ENCODE measurements around the gene TCP11L1. TPM values are rescaled to one million over a fixed set of nuclear protein-coding genes. Genes with fewer than 3 reads are reported as not detected.

TCP11L1 gene
- total and polyA plus RNA-seq, 7 donors, result 4.2 to 70.3 (median 38.7) TPM

DNA sequence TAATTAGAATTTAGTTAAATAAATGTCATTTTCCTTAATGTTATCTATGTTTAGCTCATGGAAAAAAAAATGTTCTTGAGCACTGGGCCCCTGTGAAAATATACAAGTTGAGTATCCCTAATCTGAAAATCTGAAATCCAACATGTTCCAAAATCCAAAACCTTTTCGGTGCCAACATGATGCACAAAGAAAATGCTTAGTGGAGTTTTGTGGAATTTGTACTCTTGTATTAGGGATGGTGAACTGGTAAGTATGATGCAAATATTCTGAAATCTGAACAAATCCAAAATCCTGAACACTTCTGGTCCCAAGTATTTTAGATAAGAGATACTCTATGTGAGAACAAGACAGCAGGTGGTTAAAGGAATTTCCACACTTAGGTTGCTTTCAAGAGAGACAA lies 44.5 kb downstream of the TCP11L1 start:
- Histone ChIP-seq H3K27me3 (no peaks in the 10 kb centered on the region), H3K4me3 (no peak overlapping the region), H3K4me1 (no peaks in the 10 kb centered on the region), H3K9me3 (no peaks in the 10 kb centered on the region), H3K36me3 (peaks cover 0 to 79% (median 8%) of the 10 kb centered on the region in 4 donors), H3K27ac (no peak overlapping the region)
- intact Hi-C loops (cut with DNase I), result no loop called here
- TF ChIP-seq EP300 (IDR thresholded peaks at IDR 0.05) (no peak), POLR2A (IDR thresholded peaks at IDR 0.05) (no peak), POLR2AphosphoS5 (IDR thresholded peaks at IDR 0.05) (no peak)
- TF ChIP-seq, protein P1, sequence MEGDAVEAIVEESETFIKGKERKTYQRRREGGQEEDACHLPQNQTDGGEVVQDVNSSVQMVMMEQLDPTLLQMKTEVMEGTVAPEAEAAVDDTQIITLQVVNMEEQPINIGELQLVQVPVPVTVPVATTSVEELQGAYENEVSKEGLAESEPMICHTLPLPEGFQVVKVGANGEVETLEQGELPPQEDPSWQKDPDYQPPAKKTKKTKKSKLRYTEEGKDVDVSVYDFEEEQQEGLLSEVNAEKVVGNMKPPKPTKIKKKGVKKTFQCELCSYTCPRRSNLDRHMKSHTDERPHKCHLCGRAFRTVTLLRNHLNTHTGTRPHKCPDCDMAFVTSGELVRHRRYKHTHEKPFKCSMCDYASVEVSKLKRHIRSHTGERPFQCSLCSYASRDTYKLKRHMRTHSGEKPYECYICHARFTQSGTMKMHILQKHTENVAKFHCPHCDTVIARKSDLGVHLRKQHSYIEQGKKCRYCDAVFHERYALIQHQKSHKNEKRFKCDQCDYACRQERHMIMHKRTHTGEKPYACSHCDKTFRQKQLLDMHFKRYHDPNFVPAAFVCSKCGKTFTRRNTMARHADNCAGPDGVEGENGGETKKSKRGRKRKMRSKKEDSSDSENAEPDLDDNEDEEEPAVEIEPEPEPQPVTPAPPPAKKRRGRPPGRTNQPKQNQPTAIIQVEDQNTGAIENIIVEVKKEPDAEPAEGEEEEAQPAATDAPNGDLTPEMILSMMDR (IDR thresholded peaks at IDR 0.05), result no peak
- 97 to 100% methylated on average over 1 of the region's 1 CpG for WGBS, 2 donors
- DNase-seq, result no peak

DNA sequence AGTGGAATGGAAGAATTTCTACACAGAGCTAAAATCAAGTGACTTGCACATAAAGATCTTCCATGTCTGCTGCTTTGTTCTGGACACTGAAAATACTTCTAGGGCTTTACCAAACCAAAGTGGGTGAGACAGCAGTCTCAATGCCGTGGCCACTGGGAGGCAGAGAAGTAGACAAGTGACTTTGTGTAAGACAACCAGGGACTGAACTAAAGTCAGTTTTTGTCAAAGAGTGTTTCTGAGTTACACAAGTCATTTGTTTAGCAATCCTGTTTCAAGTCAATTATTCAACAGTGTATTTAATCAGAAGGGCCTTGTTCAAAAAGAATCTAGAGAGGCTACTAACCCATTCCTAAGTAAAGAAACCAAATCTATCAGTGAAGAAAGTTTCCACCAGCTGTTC lies 46.6 kb downstream of the TCP11L1 start:
- no peaks in the 10 kb centered on the region for H3K9me3 ChIP-seq
- peaks cover 0 to 60% (median 6%) of the 10 kb centered on the region in 4 donors for H3K36me3 ChIP-seq
- no peak for DNase-seq
- no peak overlapping the region for H3K4me3 ChIP-seq
- H3K27ac ChIP-seq, result no peak overlapping the region
- intact Hi-C loops (cut with DNase I), result no loop called here
- H3K27me3 ChIP-seq, result no peaks in the 10 kb centered on the region
- no peak for TF ChIP-seq POLR2AphosphoS5 (IDR thresholded peaks at IDR 0.05)
- no peak for TF ChIP-seq EP300 (IDR thresholded peaks at IDR 0.05)
- TF ChIP-seq POLR2A (IDR thresholded peaks at IDR 0.05), result no peak
- TF ChIP-seq, protein P1 (IDR thresholded peaks at IDR 0.05), result no peak
- no peaks in the 10 kb centered on the region for H3K4me1 ChIP-seq
- WGBS, 2 donors, result 94 to 95% methylated on average over 1 of the region's 1 CpG

DNA sequence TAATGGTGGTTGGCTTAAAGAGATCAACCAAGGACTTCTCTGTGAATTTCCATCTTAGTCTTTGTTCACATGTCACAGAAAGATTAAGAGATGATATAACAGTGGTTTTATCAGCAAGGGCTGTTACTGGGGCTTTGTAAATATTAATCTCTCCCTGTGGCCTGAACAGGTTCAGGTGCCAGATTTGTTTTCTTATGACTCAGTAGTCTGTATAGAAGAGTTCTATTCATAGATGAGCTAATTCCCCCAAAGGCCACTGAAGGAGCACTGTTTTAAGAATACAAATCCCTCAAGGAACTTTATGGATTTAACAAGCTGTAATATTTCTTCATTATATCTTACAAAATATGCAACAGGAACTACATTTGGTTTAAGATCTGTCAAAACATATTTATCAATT lies 50.4 kb downstream of the TCP11L1 start:
- DNase-seq, result no peak
- intact Hi-C loops (cut with DNase I), result no loop called here
- TF ChIP-seq POLR2A (IDR thresholded peaks at IDR 0.05), result no peak
- TF ChIP-seq POLR2AphosphoS5 (IDR thresholded peaks at IDR 0.05), result no peak
- TF ChIP-seq, protein P1 (IDR thresholded peaks at IDR 0.05), result no peak
- TF ChIP-seq EP300 (IDR thresholded peaks at IDR 0.05), result no peak

DNA sequence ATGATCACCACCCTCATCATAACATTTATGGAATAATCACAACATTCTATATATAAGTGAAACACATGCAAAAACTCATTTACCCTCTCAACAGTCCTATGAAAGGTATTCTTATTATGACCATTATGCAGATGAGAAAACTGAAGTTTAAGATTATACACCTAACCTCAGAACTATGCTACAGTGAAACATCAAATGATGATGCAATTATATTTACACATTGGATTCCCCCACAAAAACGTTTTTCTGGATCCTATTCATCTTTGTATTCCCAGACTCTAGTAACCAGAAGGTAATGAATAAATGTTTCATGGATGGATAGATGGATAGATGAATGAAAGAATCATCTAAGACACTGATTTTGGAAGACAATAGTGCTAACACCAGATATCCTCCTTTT lies 54.8 kb downstream of the TCP11L1 start:
- no peak overlapping the region for H3K4me3 ChIP-seq
- H3K27me3 ChIP-seq, result no peaks in the 10 kb centered on the region
- DNase-seq, result no peak
- H3K9me3 ChIP-seq, result no peaks in the 10 kb centered on the region
- H3K27ac ChIP-seq, result no peak overlapping the region
- 23 to 56% methylated on average over 1 of the region's 1 CpG for WGBS, 2 donors
- intact Hi-C loops (cut with DNase I), result no loop called here
- TF ChIP-seq EP300 (IDR thresholded peaks at IDR 0.05), result no peak
- no peak for TF ChIP-seq POLR2AphosphoS5 (IDR thresholded peaks at IDR 0.05)
- TF ChIP-seq POLR2A (IDR thresholded peaks at IDR 0.05), result no peak
- TF ChIP-seq, protein P1 (IDR thresholded peaks at IDR 0.05), result no peak
- H3K4me1 ChIP-seq, result no peaks in the 10 kb centered on the region
- H3K36me3 ChIP-seq, result peaks cover 0 to 50% (median 11%) of the 10 kb centered on the region in 4 donors

More for the DNA sequence above, 50.4 kb downstream of the TCP11L1 start:
- H3K9me3 ChIP-seq, result no peaks in the 10 kb centered on the region
- no peak overlapping the region for H3K27ac ChIP-seq
- H3K36me3 ChIP-seq, result peaks cover 0 to 39% (median 5%) of the 10 kb centered on the region in 4 donors
- H3K4me3 ChIP-seq, result no peak overlapping the region
- no peaks in the 10 kb centered on the region for H3K27me3 ChIP-seq
- no peaks in the 10 kb centered on the region for H3K4me1 ChIP-seq

DNA sequence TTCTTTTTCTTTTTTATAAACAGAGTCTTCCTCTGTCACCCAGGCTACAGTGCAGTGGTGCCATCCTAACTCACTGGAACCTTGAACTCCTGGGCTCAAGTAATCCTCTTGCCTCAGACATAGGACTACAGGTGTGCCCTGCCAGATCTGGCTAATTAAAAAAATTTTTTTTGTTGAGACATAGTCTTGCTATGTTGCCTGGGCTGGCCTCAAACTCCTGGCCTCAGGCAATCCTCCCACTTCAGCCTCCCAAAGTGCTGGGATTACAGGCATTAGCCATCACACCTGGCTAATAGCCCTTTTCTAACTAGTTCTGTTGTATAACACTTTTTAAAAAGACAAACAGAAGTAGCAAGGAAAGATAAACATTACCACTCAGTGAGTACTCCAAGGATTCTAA lies 64.5 kb downstream of the TCP11L1 start:
- Histone ChIP-seq H3K27me3 (no peaks in the 10 kb centered on the region), H3K9me3 (no peaks in the 10 kb centered on the region), H3K4me1 (no peaks in the 10 kb centered on the region), H3K27ac (no peak overlapping the region), H3K36me3 (peaks cover 0 to 77% (median 22%) of the 10 kb centered on the region in 4 donors), H3K4me3 (no peak overlapping the region)
- no peak for DNase-seq
- intact Hi-C loops (cut with DNase I), result no loop called here
- no peak for TF ChIP-seq EP300 (IDR thresholded peaks at IDR 0.05)
- no peak for TF ChIP-seq POLR2AphosphoS5 (IDR thresholded peaks at IDR 0.05)
- no peak for TF ChIP-seq POLR2A (IDR thresholded peaks at IDR 0.05)
- TF ChIP-seq, protein P1 (IDR thresholded peaks at IDR 0.05), result no peak

All from sigmoid colon (tissue), 7 donors.